NCI-H2107 (cell line): ENCODE results near the gene DLX6.

ENCODE experiments used
- DNase-seq: peaks from one replicate; lab custom pipeline; 2025; lab: John Stamatoyannopoulos, UW

Gene DLX6

GRCh38 chr7:97011536-97012364, 6.4 kb downstream of the DLX6 start:
- no peak for DNase-seq

DNA sequence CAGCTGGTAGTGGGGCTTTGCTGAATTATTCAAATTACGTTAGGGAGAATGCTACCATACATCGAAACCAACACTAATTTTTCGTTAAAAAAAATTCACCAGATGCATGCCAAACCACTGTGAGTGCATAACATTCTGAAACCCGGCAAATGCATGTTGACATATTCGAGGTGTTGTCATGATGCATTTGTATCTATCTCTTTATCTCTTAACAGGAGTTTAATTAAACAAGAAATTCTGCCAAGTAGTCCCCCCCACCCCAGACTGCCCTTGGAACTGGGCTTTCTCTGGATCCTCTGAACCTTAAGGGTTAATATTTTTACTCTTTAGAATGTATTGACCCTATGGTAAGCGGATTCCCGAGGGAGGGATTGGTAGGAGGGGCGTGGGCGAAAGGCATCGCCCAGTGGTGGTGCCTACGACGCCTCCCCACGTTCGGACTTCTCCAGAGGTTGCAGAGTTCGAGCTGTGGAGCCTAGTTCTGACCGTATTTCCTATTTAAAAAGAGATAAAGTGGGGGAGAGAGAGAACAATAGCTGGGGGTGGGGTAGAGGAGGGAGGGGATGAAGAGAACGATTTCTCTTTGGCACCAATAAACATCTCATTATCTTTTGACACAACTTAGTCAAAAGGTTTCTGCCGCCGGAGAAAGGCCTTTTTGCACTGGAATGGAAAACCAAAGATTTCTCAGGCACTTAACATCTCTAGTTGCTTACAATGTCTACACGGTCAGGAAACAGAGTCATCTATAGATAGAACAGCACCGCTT, 7.2 kb downstream of the DLX6 start:
- no peak for DNase-seq

GRCh38 chr7:97013134-97013844, 7.9 kb downstream of the DLX6 start:
- no peak for DNase-seq

DNA sequence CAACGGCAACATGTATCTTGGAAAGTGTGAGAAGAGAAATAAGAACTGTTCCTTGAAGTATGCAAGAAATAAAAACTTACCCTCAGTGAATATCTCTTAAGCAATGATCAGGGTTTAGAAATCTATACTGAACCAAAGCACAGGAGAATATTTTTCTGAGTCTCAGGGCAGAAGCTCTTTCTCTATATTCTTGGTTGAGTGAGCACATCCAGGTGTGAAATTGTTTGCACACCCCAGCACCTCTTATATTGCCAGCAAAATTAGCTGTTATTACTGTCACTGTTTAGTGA, 8.4 kb downstream of the DLX6 start:
- DNase-seq = no peak

- DNase-seq = no peak
Measured at GRCh38 chr7:97014145-97014750, 8.9 kb downstream of the DLX6 start.

- DNase-seq = no peak
Measured at GRCh38 chr7:97015279-97015678, 9.9 kb downstream of the DLX6 start.

GRCh38 chr7:97015756-97016380, 10.5 kb downstream of the DLX6 start:
- no peak for DNase-seq

DNA sequence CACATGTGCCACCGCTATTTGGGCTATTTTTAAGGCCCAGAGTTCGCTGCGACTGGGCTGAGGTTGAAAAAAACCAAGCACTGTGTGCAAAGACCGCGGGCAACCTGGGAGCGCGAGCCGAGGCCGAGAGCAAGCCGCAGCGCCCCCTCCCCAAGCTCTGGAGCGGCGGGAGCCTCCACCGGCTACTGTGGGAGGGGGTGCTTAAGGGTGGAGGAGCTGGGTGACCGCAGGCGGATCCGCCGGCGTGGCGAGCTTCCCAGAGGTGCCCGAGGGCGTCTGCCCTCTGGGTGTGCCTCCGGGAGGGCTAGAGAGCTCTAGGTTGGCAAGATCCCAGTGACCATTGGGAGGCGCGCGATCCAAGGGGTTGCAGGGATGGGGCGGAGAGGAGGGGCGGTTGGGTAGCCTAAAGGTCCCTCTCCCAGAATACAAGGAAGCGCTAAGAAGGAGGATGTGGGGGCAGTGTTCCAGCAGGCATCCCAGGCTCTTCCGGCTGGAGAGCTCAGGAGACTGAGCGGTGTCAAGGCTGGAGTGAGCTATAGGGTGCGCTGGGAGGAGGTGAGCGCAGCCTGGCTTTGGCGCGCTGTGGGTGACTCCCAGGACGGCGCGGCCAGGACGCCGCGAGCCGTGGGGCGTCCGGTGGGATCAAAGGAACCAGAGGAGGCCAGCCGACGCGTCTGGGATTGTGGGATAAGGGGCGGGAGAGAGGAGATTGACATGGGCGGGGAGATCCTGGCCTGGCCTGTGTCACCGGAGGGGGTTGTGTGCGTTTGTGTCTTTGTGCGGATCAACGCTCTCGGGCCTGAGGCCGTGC, 11.2 kb downstream of the DLX6 start:
- DNase-seq = peak; percentile 43

DNA sequence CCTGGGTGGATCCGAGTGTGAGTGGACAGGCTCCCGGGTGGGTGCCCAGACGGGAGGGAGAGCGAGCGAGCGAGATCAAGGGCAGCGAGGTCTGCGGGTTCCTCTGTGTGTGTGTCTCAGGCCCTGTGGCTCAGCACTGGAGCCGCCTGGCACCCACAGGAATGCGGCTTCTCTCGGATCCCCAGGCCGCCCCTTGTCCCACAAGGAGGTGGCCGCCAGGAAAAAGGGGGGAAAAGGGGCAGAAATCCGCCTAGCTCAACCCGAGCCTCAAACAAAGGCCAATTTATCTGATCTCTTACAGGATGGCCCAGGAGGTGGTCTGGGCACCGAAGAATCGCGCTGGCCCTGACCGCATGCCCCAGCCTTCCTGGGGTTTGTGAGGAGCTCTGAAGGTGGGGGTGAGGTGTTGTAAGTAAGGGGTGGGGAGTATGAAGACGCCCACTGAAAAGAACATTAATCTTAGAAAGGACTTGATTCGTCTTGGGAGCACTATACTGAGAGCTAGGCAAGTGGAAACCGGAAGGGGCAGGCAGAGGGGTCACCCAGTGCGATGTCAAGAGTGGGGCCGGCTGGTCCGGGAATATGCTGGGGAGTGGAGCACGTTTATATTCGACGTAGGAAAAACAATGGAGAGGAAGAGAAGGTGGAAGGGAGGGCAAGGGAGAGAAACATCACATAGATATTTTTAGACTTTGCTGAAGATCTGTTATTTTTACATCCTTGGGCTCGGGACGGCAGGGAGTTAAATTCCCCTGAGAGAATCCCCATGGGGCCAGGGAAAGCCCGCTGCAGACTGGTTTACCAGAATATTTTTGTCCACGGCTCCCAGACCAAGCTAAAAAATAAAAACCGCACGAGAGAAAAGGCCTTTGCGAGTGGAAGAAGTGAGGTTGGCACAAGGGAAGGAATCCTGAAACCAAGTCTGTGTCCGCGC, 12.1 kb downstream of the DLX6 start:
- DNase-seq = no peak

DNA sequence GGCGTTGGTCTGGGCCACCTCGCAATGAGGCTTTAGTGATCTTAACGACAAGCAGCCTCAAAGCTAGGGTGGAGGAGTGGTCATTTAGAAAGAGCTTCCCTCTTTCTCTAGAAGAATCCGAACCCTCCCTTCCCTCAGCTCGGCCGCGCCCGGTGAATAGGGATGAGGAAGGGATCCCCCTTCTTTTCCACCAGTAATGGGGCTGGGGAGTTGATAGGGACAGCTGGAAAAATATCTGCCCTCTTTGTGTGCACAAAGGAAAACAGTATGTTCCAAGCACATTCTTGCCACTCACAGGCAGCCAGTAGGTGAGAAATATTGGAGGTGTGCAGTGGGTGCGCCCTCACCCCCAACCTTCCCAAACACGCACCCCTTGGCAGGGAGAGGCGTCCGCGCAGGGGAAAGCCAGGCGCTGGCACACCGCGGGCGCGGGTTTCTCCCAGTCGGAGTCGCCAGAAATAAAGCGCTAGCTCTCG, 12.8 kb downstream of the DLX6 start:
- no peak for DNase-seq

- DNase-seq = no peak
Measured at GRCh38 chr7:97018791-97019531, 13.6 kb downstream of the DLX6 start.

GRCh38 chr7:97019710-97020225, 14.4 kb downstream of the DLX6 start:
- DNase-seq = no peak

GRCh38 chr7:97020601-97020995, 15.2 kb downstream of the DLX6 start:
- DNase-seq = no peak

DNA sequence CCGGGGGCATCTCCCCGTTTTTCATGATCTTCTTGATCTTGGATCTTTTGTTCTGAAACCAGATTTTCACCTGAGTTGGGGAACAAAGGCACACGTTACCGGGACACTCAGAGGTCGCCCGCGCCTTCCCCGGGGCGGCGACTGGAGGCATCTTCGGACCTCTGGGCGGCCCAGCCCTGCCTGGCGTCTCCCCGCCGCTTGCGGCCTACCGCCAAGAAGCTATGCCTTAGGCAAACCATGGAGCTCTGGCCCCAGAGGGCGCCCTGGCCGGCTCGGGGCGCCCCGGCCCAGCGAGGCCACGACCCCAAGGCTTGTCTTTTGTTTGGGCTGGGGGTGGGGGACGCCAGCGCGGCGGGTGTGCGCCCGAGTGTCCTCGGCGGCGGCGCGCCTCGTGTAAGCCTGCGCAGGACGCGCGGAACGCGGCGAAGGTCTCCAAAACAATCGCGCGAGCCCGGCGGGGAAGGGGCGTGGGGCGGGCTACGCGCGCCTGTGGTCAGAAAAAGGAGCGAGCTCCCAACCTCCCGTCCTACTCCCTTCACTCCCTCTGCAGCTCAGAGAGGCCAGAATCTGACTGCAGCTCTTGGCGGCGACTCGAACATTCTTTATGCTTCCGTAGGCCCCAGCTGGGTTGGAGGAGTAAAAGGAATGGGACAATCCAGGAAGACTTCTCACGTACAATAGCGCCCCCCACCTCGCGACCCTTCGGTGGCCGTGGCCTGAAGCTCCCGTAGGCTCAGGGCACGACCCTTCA, 15.8 kb downstream of the DLX6 start:
- DNase-seq = no peak

- no peak for DNase-seq
Measured at GRCh38 chr7:97021747-97022490, 16.6 kb downstream of the DLX6 start.

GRCh38 chr7:97022491-97023306, 17.3 kb downstream of the DLX6 start:
- no peak for DNase-seq
